Glomerular visceral epithelial cell (primary cell): ENCODE results near the gene OR10H4.
"Not testable (repeated sequence)": the region's sequence is repeated elsewhere in the genome, so short reads cannot be mapped to it uniquely, and the experiment has no call there.

ENCODE experiments used
- DNase-seq: peaks from one replicate; pipeline ENCODE4 v3.0.0-alpha.2; 2016; ENCODE audit errors: extremely low spot score

OR10H4 gene, protein sequence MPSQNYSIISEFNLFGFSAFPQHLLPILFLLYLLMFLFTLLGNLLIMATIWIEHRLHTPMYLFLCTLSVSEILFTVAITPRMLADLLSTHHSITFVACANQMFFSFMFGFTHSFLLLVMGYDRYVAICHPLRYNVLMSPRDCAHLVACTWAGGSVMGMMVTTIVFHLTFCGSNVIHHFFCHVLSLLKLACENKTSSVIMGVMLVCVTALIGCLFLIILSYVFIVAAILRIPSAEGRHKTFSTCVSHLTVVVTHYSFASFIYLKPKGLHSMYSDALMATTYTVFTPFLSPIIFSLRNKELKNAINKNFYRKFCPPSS

DNA sequence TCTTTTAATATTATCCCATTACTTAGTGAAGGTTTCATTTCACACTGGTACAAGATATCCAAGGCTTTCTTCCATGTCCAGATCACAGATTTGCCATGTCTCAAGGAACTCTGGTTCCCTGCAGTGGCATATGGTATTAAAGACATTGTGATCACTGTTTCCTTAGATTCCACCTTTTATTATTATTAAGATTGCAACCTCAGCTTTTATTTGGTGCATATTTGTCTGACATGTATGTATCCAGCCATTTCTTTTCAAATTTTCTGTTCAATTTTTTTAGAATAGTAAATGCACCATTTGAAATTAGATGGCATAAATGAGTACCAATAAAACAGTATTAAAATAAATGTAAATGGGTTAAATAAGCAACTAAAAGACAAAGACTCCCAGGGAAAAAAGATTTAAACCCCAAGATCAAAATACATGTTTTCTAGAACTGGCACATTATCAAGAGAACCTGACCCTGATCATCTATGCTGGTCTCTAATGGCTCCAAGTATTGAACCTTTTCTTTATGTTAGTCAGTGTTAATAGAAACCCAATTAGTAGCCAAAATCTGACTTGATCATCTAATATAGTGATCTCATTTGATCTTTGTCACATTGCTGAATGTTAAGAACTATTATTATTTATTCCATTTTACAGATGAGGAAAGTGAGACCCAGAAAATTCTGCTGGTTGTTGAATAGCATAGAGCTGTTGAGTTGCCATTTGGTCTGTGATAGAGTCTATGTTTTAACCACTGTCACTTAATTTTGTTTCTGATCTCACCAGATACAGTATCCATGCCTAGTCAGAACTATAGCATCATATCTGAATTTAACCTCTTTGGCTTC lies at the start of gene OR10H4:
Gene OR10H4, plus strand, starts transcription at position 786 of the 836 bp plus-strand sequence. Its CDS starts 0 bp downstream, at position 786.
- DNase-seq, result no peak

DNA sequence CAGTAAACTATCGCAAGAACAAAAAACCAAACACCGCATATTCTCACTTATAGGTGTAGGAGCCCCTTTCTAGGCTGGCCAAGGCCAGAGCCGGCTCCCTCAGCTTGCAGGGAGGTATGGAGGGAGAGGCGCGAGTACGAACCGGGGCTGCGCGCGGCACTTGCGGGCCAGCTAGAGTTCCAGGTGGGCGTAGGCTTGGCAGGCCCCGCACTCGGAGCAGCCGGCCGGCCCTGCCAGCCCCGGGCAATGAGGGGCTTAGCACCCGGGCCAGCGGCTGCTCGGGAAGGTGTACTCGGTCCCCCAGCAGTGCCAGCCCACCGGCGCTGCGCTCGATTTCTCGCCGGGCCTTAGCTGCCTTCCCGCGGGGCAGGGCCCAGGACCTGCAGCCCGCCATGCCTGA lies 49.2 kb upstream of the OR10H4 start:
- DNase-seq, result not testable (repeated sequence)

DNA sequence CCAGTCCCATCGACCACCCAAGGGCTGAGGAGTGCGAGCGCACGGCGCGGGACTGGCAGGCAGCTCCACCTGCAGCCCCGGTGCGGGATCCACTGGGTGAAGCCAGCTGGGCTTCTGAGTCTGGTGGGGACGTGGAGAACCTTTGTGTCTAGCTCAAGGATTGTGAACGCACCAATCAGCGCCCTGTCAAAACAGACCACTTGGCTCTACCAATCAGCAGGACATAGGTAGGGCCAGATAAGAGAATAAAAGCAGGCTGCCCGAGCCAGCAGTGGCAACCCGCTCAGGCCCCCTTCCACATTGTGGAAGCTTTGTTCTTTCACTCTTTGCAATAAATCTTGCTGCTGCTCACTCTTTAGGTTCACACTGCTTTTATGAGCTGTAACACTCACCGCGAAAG lies 48.8 kb upstream of the OR10H4 start:
- peak; percentile 13 for DNase-seq

DNA sequence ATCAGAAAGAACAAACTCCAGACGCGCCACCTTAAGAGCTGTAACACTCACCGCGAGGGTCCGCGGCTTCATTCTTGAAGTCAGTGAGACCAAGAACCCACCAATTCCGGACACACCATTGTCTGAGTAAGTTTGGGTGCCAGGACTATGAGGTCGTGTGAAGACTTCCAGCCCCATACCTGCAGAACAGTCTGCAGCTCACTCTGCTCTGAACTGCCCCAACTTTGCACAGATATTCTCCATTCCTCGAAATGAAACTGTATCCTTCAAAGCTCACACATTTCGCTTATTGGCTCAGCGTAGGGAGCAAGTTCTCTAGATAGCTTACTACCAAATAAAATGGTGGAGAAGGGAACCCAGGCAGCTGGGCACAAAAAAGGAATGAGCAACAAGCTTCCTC lies 48.3 kb upstream of the OR10H4 start:
- DNase-seq, result no peak

DNA sequence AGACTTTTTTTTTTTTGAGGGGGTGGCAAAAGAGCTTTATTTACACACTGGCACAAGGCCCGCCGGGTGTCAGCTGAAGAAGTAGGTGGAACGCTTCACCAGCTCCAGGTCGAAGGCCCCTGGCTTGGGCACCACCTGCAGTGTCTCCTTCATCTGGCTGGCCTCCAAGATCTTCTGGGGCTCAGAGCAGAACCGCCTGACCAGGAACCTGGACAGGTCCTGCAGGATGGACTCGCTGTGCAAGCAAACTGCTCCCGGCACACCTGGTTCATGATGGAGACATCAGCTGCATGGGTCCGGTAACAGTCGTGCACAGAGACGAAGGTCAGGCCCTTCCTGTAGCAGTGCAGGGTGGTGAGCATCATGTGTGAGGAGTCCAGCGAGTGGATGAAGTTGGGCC lies 46.6 kb upstream of the OR10H4 start:
- DNase-seq, result no peak

DNA sequence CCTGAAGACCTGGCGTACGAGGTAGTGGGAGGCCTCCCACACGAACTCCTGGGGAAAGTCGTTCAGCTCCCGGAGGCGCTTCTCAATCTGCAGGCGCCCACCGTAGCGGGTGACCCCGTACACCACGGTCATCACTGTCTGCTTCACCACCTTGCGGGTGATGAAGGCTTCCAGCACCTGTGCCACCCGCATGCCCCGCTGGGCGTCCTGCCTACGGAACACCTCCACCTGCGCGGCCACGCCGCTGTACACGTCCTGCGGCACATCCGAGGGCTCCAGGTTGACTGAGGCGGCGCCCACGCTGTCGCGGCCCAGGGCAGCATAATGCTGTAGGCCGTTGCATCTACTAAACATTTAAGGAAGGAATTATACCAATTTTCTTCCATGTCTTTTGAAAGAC lies 45.9 kb upstream of the OR10H4 start:
- not testable (repeated sequence) for DNase-seq

DNA sequence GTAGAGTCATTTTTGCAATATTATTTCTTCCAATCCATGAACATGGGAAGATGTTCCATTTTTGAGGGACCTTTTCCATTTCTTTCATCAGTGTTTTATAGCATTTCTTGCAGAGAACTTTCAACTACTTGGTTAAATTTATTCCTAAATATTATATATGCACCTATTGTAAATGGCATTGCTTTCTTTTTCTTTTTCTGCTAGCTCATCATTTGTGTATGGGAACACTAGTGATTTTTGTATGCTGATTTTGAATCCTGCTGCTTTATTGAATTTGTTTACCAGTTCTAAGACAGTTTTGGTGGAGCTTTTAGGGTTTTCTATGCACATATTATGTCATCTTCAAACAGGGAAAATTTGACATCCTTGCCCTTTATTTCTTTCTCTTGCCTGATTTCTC lies 43.8 kb upstream of the OR10H4 start:
- no peak for DNase-seq

DNA sequence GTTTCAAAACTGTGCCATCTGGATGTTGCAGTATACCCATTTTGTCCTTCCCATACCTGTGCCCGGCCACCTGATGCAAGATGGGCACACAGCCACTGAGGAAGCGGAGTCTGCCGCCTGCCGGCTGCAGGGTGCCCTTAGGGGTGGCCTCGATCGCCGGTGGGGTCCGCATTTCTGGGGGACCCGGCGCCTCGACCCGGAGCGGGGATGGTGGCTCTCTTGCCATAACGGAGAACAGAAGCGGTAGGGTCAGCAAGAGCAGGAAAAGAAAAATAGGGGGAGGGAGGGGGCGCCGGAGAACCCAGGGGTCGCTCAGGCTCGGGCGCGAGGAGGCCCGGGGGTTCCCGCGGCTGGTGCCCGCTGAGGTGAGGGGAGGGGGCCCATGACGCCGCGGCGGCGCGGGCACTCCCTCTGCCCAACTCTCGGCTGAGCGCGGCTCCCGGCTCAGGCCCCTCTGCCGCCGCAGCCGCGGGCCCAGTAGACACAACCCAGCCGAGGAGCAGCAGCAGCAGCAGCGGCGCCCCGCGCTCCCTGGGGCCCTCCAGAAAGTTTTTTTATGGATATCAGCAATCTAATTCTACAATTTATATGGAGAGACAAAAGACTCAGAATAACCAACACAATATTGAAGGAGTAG lies 37.1 kb upstream of the OR10H4 start:
- DNase-seq, result no peak

DNA sequence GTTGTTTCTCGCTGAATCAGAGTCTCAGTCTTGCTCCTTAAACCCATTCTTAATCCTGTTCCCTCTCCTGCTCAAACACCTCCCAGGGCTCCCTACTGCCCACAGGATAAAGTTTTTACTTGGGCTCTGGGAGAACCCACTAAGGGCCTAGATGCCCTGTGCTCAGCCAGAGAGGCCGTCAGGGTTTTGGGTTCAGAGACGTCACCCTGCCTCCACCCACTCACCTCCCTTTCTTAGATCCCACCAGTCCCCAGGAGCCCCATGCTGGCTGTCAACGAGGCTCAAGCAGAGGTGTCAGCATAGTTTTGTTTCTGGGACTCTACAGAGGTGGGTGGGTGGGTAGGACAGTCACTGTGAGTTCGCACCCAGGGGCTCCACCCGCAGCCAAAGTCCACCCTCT lies 35.4 kb upstream of the OR10H4 start:
- no peak for DNase-seq

DNA sequence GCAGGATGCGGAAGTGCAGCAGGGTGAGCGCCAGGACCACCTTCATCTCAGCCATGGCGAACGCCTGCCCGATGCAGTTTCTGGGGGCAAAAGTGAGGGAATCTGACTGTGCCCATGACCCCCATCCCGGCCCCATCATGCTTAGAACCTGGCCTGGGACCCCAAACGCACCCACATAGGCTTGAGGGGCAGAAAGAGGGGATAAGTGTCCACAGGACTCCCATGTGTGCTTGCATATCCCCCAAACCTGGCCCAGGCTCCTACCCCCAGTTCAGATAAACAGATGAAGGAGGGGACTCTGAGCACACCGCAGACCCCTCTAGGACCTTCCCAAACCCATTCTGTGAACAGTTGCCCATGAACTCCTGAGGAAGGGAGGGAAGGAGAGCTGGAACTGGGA lies 35.0 kb upstream of the OR10H4 start:
- DNase-seq, result no peak

DNA sequence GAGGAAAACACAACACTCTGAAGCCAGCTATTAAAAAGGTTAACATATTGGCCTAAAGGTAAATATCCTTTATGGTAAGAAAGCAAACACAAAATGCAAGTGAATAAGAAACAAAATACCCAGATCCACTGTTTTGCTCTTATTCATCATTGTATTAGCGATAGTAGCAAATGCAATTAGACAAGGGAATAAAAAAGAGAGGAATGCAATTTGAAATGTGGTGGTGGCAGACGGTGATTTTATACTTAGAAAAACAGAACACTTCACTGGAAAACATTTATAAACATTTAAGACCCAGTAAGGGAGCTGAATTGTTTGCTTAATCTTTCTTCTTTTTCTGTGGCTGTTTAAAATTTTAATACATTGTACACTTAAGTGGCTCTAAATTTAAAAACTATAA lies 33.7 kb upstream of the OR10H4 start:
- DNase-seq, result no peak

DNA sequence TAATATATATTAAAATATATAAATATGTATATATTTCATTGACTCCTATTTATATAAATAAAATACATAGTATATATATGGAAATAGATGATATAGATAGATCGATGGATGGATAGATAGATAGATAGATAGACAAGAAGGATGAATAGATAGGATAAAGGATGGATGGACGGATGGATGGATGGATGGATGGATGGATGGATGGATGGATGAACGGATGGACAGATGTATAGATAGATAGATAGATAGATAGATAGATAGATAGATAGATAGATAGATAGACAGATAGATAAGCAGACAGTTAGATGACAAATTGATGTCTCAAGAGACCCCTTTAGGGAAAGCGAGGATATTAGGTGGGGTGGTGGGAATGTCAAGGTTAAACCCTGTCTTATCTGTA lies 29.6 kb upstream of the OR10H4 start:
- no peak for DNase-seq

DNA sequence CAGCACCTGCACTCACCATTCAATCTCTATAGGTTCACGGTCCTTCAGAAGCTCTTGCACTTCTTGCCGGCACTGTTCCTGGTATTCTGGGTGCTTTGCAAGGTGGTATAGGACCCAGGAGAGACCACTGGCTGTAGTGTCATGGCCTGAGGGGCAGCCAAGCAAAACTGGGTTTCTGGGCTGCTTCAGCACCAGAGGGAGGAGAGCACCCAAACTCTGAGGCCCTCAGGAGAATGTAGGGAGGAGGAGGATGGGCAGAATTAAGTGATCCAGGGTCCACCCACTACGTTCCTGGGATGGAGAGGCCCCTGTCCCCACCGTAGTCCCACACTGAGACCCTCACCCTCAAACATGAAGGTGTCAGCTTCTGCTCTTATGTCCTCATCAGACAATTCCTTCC lies 26.8 kb upstream of the OR10H4 start:
- DNase-seq, result no peak

DNA sequence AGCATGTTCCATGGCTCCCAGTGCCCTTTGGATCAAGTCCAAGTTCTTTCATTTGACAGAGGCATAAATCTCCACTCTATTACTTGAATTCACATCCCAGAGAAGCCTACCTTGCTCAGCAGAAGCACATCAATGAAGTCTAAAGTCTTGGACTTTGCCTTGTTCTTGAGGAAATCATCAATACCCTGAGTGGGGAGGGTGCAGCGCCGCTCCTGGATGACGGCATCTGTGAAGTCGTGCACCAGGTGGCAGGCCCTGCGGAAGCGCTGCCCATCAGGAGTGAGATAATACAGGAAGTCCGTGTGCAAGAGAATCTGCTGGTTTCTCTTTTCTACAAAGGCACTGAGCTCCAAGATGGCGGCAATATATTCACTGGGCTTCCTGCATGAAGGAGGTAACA lies 25.1 kb upstream of the OR10H4 start:
- DNase-seq, result no peak

DNA sequence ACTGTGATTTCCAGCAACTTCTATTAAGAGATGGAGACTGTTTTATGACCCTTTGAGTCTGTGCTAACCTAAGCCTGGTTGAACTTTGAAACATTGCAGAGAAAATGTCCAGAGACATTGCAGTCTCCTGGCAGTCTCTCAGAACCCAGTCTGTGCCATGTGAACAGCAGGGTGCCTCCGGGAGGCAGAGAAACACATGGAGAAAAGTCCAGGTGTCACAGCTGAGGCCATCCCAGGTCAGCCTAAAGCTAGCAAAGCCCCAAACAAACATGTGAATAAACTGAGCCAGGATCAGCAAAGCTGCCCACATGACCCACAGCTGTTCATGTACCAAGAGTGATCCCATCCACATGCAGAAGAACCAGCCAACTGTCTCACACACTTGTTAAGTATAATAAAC lies 22.3 kb upstream of the OR10H4 start:
- no peak for DNase-seq

DNA sequence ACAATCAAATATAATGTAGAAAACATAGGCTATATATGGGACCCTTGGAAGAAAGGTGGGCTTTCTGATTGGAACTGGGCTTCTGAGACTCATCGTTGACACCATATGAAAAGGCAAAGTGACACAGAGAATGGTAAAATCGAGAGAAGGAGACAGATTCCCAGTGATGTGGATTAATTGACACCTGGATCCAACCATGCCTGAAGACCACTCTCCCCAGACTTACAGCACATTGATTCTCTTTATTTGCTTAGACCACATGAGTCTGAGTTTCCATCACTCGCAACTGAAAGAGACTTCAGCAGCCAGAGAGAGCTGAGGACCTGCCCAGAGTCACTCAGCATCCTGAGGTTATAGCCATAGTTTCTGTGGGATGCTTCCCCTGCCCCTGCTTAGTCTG lies 20.5 kb upstream of the OR10H4 start:
- DNase-seq, result no peak

DNA sequence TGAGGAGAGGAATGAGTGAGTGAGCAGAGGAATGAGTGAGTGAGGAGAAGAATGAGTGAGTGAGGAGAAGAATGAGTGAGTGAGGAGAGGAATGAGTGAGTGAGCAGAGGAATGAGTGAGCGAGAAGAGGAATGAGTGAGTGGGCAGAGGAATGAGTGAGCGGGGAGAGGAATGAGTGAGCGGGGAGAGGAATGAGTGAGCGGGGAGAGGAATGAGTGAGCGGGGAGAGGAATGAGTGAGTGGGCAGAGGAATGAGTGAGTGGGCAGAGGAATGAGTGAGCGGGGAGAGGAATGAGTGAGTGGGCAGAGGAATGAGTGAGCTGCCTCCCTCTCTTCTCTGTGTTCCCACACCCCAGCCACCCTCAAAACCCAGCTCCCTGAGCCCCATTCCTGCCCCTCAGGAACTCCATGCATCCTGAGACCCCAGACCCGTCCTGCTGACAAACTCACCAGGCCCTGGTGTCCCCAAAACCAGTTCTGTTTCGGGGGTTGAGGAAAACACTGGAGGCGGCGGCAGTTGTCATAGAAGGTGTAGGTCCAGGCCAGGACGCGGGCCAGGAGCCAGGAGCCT lies 15.0 kb upstream of the OR10H4 start:
- DNase-seq, result not testable (repeated sequence)

DNA sequence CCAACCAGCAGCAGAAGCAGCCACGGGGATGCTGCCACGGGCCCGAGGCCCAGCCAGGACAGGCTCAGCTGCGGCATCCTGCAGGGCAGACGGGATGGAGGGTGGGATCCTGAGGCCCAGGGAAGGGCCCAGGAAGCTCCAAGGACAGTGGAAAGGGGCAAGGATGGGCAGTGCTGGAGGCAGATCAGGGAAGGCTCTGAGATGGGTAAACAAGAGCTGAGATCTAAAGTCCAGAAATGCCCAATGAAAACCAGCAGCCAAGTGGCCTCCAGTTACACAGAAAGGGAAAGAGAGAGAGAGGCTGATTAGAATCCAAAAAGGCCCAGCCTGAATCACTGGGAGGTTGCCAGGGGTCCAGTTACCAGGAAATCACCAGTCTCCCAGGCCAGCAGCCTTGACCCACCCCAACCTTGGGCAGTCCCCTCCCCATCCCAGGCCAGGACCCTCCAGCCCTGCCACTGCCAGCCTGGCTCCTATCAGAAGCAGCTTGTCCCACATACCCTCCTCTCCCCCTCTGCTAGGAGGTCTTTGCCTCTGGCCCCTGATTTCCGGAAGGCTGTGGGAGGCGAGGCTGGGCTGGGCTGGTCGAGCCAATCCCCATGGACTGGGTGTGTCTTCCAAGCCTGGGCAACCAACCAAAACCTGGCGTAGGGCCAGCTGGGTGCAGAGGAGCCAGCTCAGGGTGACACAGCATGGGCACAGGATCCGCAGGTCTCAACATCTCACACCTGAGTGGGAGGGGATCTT lies 14.3 kb upstream of the OR10H4 start, which contains the start of gene CYP4F11:
Gene CYP4F11, minus strand, starts transcription at position 198 of the 747 bp plus-strand sequence. Its CDS starts 121 bp downstream, at position 77.
- peak; percentile 77 for DNase-seq

DNA sequence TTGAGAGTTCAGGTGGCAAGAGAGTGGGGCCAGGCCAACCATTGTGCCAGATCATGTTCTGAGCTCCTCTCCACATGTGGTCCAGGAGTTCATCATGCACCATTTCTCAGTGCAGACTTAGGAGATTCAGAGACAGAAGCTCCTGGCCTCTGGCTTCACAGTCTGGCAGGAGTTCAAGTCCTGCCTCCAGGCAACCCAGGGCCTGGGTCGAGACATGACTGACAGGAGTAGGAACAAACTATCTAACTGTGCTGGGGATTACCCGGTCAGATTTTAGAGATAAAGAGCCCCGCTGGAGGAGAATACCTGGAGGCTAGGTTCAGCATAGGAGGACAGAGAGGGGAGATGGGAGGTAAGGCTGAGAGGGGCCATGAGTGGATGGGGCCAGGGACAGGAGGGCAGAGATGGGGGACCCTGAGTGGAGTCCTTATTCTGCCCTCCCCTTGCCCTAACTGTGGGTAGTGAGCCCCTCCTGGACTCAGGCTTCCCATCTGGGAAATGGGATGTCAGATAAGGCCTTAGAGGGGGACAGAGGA lies 13.6 kb upstream of the OR10H4 start:
- no peak for DNase-seq

DNA sequence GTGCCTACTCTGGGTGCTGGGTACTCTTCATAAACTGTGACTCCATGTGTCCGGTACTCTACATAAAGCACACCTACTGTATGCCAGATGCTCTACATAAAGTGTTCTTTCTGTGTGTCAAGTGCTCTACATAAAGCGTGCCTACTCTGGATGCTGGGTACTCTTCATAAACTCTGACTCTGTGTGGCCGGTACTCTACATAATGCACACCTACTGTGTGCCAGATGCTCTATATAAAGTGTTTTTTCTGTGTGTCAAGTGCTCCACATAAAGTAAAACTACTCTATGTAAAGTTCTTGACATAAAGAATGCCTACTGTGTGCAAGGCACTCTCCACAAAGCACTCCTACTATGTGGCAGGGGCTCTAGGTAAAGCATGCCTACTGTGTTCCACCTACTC lies 12.6 kb upstream of the OR10H4 start:
- DNase-seq, result no peak

DNA sequence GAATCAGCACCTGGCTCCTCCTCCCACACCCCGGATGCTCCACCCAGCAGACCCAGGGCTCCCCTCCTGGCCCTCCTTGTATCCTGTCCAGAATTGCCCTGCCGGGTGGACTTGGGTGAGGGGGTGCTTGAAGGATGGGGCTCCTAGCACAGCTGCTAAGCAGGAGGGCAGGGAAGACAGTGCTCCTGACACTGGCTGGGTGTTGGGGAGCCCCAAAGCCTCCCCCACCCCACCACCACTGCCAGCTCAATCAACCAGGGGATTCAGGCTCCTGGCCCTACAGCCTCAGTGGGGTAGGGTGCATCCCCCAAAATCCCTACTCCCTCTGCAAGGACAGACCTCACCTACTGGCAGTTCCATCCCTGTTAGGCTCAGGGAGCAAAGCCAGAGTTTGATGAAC lies 11.9 kb upstream of the OR10H4 start:
- DNase-seq, result no peak
